VCaP (cell line): ENCODE results near the gene ZNF860.
"Not testable (repeated sequence)": the region's sequence is repeated elsewhere in the genome, so short reads cannot be mapped to it uniquely, and the experiment has no call there.

Experiments used
- H3K27ac ChIP-seq: fragments of 450-650 bp; 2 replicates; pipeline ENCODE4 v1.5.1; 2017
- CTCF ChIP-seq: fragments of 450-650 bp; conservative IDR thresholded peaks from 2 replicates; pipeline ENCODE4 v1.5.1; 2017; ENCODE audit warnings: mild to moderate bottlenecking, moderate library complexity

ZNF860 gene

GRCh38 chr3:31979001-31979697 is 2.4 kb upstream of the ZNF860 start:
- TF ChIP-seq CTCF, result no peak
- peak overlapping the region; percentile 99; the same call in 1 of the 2 replicates for H3K27ac ChIP-seq

DNA sequence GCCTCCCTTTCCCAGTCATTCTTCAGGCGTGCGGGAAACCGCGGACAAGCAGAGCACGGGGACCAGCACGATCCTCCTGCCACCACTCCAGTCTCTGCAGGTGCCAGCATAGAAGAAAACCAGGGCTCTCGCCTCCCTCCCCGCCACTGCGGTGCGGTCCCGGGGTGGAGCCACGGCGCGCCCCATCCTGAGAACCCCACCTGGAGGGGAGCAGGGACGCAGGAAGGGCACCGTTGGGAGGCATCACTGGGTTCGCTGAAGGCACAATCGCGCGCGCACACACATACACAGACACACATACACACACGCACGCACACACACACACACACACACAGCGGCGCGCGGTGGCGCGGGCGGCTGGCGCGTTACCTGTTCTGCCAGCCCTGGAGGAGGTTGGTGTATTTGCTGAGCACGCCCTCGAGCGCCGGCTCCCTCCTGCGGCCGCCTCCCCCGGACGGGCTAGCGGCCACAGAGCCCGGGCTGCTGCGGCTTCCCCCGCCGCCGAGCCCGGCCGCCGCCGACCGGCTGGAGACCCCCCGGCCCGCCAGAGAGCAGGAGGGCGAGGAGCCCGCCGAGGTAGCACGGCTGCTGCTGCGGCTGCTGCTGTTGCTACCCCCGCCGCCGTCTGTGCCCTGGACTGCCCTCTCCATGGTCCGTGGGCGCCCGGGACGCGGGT is 882 bp upstream of the ZNF860 start:
- H3K27ac ChIP-seq, result peak overlapping the region; percentile 99
- peak; percentile 32 for TF ChIP-seq CTCF

- no peak overlapping the region for H3K27ac ChIP-seq
- no peak for TF ChIP-seq CTCF
Observed at GRCh38 chr3:31984321-31984720, 2.8 kb downstream of the ZNF860 start.

DNA sequence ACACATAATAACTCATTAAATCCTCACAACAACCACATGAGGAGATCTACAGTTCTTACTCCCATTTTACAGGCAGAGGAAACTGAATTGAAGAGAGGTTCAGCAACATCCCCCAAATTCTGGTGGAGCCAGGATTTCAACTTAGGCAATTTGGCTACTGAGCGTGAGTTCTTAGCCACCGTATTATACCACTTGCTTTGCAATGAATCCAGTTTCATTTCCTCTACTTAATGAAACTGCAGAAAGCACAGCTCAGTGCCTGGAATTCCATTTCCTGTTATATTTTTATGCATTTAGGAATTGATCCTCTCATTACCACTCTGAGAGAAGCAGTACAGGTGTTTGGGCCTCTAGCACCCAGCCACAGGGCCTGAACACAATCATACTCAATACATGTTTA is 4.3 kb downstream of the ZNF860 start:
- TF ChIP-seq CTCF, result no peak
- H3K27ac ChIP-seq, result no peak overlapping the region

GRCh38 chr3:31988271-31988670 is 6.7 kb downstream of the ZNF860 start:
- TF ChIP-seq CTCF, result no peak
- no peak overlapping the region for H3K27ac ChIP-seq

DNA sequence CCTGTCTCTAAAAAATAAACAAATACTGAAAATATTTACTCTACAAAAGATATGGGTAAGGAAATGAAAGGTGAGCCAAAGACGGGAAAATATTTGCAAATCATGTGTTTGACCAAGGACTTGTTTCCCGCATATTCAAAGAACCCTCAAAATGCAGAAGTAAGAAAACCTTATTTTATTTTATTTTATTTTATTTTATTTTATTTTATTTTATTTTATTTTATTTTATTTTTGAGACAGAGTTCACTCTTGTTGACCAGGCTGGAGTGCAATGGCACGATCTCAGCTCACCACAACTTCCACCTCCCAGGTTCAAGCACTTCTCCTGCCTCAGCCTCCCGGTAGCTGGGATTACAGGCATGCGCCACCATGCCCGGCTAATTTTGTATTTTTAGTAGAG is 11.4 kb downstream of the ZNF860 start:
- H3K27ac ChIP-seq, result not testable (repeated sequence)

DNA sequence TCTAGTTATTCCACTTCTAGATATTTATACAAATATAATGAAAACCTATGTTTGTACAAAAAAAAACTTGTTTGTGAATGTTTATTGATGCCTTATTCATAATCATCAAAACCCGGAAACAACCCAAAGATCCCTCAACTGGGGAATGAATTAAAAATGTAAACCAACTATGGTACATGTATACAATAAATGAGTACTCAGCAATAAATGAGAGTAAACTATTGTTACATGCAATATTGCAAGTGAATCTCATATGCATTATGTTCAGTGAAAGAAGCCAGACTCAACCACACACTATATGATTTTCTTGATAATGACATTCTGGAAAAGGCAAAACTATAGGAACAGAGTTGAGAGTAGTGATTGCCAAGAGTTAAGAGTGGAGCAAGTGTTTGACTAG is 12.3 kb downstream of the ZNF860 start:
- H3K27ac ChIP-seq, result no peak overlapping the region
- TF ChIP-seq CTCF, result no peak

DNA sequence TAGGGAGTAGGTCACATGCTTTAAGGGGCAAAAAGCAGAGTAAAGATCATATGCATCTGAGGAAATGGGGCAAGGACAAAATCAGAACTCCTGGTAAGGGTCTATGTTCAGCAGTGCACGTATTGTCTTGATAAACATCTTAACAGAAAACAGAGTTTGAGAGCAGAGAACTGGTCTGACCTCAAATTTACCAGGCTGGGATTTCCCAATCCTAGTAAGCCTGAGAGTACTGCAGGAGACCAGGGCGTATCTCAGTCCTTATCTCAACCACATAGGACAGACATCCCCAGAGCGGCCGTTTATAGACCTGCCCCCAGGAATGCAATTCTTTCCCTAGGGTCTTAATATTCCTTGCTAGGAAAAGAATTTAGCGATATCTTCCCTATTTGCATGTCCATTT is 13.5 kb downstream of the ZNF860 start:
- not testable (repeated sequence) for H3K27ac ChIP-seq
